Mesendoderm (in vitro differentiated cells): ENCODE measurements around the gene ZNF317.
A peak's percentile ranks its signal among the peaks of the same experiment; 100 is the strongest.

Experiments
- DNase-seq: peaks from one replicate; pipeline ENCODE4 v3.0.0; 2013
- H2AK5ac ChIP-seq: 2 replicates; pipeline ENCODE4 v1.6.1; 2013; ENCODE audit warnings: low read length, inconsistent platforms
- H2BK120ac ChIP-seq: 2 replicates; pipeline ENCODE4 v1.6.1; 2013; ENCODE audit warnings: low read depth, mild to moderate bottlenecking, low read length, moderate library complexity, mixed read lengths
- H2BK15ac ChIP-seq: replicated peaks from 2 replicates; pipeline ENCODE4 v1.6.1; 2013; ENCODE audit warnings: low read depth, mild to moderate bottlenecking, moderate library complexity
- H2BK5ac ChIP-seq: 2 replicates; pipeline ENCODE4 v1.6.1; 2013; ENCODE audit warnings: low read length, inconsistent platforms
- H3K18ac ChIP-seq: 2 replicates; pipeline ENCODE4 v1.6.1; 2013; ENCODE audit warnings: mild to moderate bottlenecking, low read length, mixed read lengths
- H3K23ac ChIP-seq: one replicate; pipeline ENCODE4 v1.6.1; 2013; ENCODE audit warnings: low read length
- H3K27ac ChIP-seq: 2 replicates; pipeline ENCODE4 v1.5.1; 2013; ENCODE audit warnings: low read depth, mild to moderate bottlenecking, inconsistent platforms, low read length, moderate library complexity
- H3K27me3 ChIP-seq: 2 replicates; pipeline ENCODE4 v1.6.1; 2013; ENCODE audit warnings: low read length, control low read depth, mild to moderate bottlenecking, inconsistent platforms; ENCODE audit not compliant: insufficient read depth, poor library complexity
- H3K36me3 ChIP-seq: 2 replicates; pipeline ENCODE4 v1.6.1; 2013; ENCODE audit warnings: low read length, inconsistent platforms; ENCODE audit not compliant: control insufficient read depth, insufficient read depth
- H3K4ac ChIP-seq: one replicate; pipeline ENCODE4 v1.6.1; 2013; ENCODE audit warnings: low read depth, mild to moderate bottlenecking, low read length, moderate library complexity
- H3K4me1 ChIP-seq: 2 replicates; pipeline ENCODE4 v1.6.1; 2013; ENCODE audit warnings: low read depth, low read length, inconsistent platforms; ENCODE audit not compliant: control insufficient read depth
- H3K4me2 ChIP-seq: 2 replicates; pipeline ENCODE4 v1.6.1; 2013; ENCODE audit warnings: low read length
- H3K4me3 ChIP-seq: 2 replicates; pipeline ENCODE4 v1.5.1; 2013; ENCODE audit warnings: mild to moderate bottlenecking, low read length
- H3K56ac ChIP-seq: one replicate; pipeline ENCODE4 v1.6.1; 2013; ENCODE audit warnings: low read length
- H3K79me1 ChIP-seq: 2 replicates; pipeline ENCODE4 v1.6.1; 2013; ENCODE audit warnings: low read length, inconsistent platforms
- H3K79me2 ChIP-seq: 2 replicates; pipeline ENCODE4 v1.6.1; 2013; ENCODE audit warnings: mild to moderate bottlenecking, low read length; ENCODE audit not compliant: control insufficient read depth, insufficient read depth
- H3K9ac ChIP-seq: 2 replicates; pipeline ENCODE4 v1.6.1; 2013; ENCODE audit warnings: low read length, inconsistent platforms
- H4K5ac ChIP-seq: one replicate; pipeline ENCODE4 v1.6.1; 2013; ENCODE audit warnings: low read length
- H4K8ac ChIP-seq: one replicate; pipeline ENCODE4 v1.6.1; 2013; ENCODE audit warnings: low read depth, mild to moderate bottlenecking, control low read depth, low read length, moderate library complexity
- WGBS: extraction: QIAGEN DNeasy Blood & Tissue Kit; methylation state at CpG from one replicate; pipeline ENCODE4 v1.1.7; 2013; ENCODE audit warnings: low lambda C conversion rate, missing lambda C conversion rate; ENCODE audit not compliant: insufficient coverage; ENCODE audit errors: extremely low coverage; 5-methylcytosine and 5-hydroxymethylcytosine counted together

Gene ZNF317

DNA sequence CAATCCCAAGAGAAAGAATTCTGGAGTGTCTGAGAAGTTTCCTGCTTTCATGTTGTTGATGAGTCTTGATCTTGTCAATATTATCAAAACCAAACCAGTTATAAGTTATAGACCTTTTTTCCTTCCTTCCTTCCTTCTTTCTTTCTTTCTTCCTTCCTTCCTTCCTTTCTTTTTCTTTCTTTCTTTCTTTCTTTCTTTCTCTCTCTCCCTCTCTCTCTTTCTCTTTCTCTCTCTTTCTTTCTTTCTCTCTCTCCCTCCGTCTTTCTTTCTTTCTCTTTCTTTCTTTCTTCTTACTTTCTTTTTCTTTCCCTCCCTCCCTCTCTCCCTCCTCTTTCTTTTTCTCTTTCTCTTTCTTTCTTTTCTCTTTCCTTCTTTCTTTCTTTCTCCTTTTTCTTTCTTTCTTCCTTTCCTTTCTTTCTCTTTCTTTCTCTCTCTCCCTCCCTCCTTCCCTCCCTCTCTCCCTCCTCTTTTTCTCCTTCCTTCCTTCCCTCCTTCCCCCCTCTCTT is 13.2 kb upstream of the ZNF317 start, which contains the start of gene OR7G3:
Gene OR7G3, minus strand, starts transcription at position 51 of the 506 bp plus-strand sequence. Its CDS starts 0 bp downstream, at position 51.
- no CpG with 5 or more reads among the region's 1 CpG for WGBS
- Histone ChIP-seq H3K36me3 (no peaks in the 10 kb centered on the region), H4K5ac (no peak within 1 kb of the TSS), H3K79me1 (no peaks in the 10 kb centered on the region), H3K79me2 (no peaks in the 10 kb centered on the region), H3K23ac (no peak within 1 kb of the TSS), H3K4me2 (no peak within 1 kb of the TSS), H3K9ac (no peak within 1 kb of the TSS), H3K4ac (no peak within 1 kb of the TSS), H3K4me3 (no peak within 1 kb of the TSS), H4K8ac (no peak within 1 kb of the TSS), H2BK5ac (no peak within 1 kb of the TSS), H2AK5ac (no peak within 1 kb of the TSS), H2BK15ac (no peak within 1 kb of the TSS), H3K4me1 (no peaks in the 10 kb centered on the region), H3K27me3 (no peaks in the 10 kb centered on the region), H3K27ac (peak within 1 kb of the TSS; percentile 17), H3K56ac (no peak within 1 kb of the TSS), H3K18ac (no peak within 1 kb of the TSS), H2BK120ac (no peak within 1 kb of the TSS)
- no peak for DNase-seq

- H3K79me2 ChIP-seq = no peaks in the 10 kb centered on the region
- no peak overlapping the region for H3K4me2 ChIP-seq
- no peaks in the 10 kb centered on the region for H3K4me1 ChIP-seq
- no peak overlapping the region for H3K56ac ChIP-seq
- no peaks in the 10 kb centered on the region for H3K27me3 ChIP-seq
- no peaks in the 10 kb centered on the region for H3K79me1 ChIP-seq
- H3K36me3 ChIP-seq = no peaks in the 10 kb centered on the region
- no peak overlapping the region for H3K18ac ChIP-seq
- H4K8ac ChIP-seq = no peak overlapping the region
- no CpG with 5 or more reads among the region's 3 CpGs for WGBS
- no peak overlapping the region for H4K5ac ChIP-seq
- no peak overlapping the region for H3K4me3 ChIP-seq
- no peak overlapping the region for H2BK120ac ChIP-seq
- no peak overlapping the region for H2AK5ac ChIP-seq
- H2BK5ac ChIP-seq = no peak overlapping the region
- H3K4ac ChIP-seq = no peak overlapping the region
- no peak overlapping the region for H3K27ac ChIP-seq
- no peak for DNase-seq
- H2BK15ac ChIP-seq = no peak overlapping the region
- no peak overlapping the region for H3K23ac ChIP-seq
- no peak overlapping the region for H3K9ac ChIP-seq
Observed at GRCh38 chr19:9128171-9128570, 12.0 kb upstream of the ZNF317 start.

DNA sequence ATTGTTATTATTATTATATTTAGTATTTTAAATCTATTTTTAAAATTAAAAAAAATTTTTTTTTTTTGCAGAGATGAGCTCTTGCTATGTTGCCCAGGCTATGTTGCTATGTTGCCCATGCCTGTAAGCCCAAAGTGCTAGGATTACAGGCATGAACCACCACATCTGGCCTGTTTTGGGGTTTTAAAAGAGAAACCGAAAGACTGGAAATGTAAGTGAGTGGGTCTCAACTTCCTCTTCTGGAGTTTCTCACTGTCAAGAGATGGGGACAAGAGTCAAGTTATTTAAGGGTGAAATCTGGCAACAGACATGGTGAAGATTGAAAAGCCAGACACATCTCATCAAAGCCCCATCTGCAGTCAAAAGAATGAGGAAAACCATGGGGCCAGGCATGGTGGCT is 9.2 kb upstream of the ZNF317 start:
- Histone ChIP-seq H3K4me3 (no peak overlapping the region), H2AK5ac (no peak overlapping the region), H3K23ac (no peak overlapping the region), H3K79me2 (no peaks in the 10 kb centered on the region), H3K27ac (no peak overlapping the region), H3K9ac (no peak overlapping the region), H3K56ac (no peak overlapping the region), H2BK5ac (no peak overlapping the region), H2BK120ac (no peak overlapping the region), H2BK15ac (no peak overlapping the region), H3K36me3 (no peaks in the 10 kb centered on the region), H3K18ac (no peak overlapping the region), H3K4me2 (no peak overlapping the region), H3K79me1 (no peaks in the 10 kb centered on the region), H3K27me3 (no peaks in the 10 kb centered on the region), H3K4ac (no peak overlapping the region), H4K8ac (no peak overlapping the region), H4K5ac (no peak overlapping the region), H3K4me1 (no peaks in the 10 kb centered on the region)
- no peak for DNase-seq
- WGBS = no CpG with 5 or more reads among the region's 1 CpG

DNA sequence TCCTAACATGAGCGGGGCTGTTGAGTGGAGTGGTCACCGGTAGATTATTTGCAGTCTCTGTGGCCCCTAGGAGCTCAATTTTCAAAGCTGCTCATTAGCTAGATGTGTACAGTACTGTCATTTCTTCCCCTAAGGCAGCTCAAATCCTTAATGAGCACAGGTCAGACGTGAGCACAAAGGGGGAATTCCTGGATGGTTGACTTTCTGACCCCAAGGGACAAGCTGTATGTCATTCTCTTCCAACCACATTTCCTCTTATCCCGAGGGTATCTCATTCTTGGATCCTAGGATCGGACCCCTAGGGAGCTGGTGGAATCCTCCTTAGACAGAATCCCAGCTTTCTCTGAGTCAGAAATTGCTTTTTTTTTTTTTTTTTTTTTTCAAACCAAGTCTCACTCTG is 7.8 kb upstream of the ZNF317 start:
- Histone ChIP-seq H3K79me2 (no peaks in the 10 kb centered on the region), H3K27ac (no peak overlapping the region), H3K36me3 (no peaks in the 10 kb centered on the region), H3K56ac (no peak overlapping the region), H3K18ac (no peak overlapping the region), H3K4me2 (no peak overlapping the region), H3K4me3 (no peak overlapping the region), H2BK5ac (no peak overlapping the region), H2BK15ac (no peak overlapping the region), H3K27me3 (no peaks in the 10 kb centered on the region), H3K9ac (no peak overlapping the region), H3K23ac (no peak overlapping the region), H3K4ac (no peak overlapping the region), H3K4me1 (no peaks in the 10 kb centered on the region), H4K8ac (no peak overlapping the region), H4K5ac (no peak overlapping the region), H2BK120ac (no peak overlapping the region), H3K79me1 (no peaks in the 10 kb centered on the region), H2AK5ac (no peak overlapping the region)
- WGBS = no CpG with 5 or more reads among the region's 5 CpGs
- DNase-seq = no peak

GRCh38 chr19:9139609-9140158 is 513 bp upstream of the ZNF317 start:
- Histone ChIP-seq H2BK120ac (no peak overlapping the region), H3K27ac (no peak overlapping the region), H3K4me3 (peak overlapping the region; percentile 85), H3K23ac (no peak overlapping the region), H2BK15ac (no peak overlapping the region), H2BK5ac (no peak overlapping the region), H3K18ac (no peak overlapping the region), H3K79me1 (no peaks in the 10 kb centered on the region), H4K8ac (no peak overlapping the region), H2AK5ac (no peak overlapping the region), H3K27me3 (no peaks in the 10 kb centered on the region), H3K4me1 (peaks cover 3% of the 10 kb centered on the region), H4K5ac (no peak overlapping the region), H3K4me2 (peak overlapping the region; percentile 99), H3K9ac (peak overlapping the region; percentile 87), H3K79me2 (peaks cover 31% of the 10 kb centered on the region), H3K56ac (peak overlapping the region; percentile 89), H3K36me3 (no peaks in the 10 kb centered on the region), H3K4ac (no peak overlapping the region)
- no peak for DNase-seq
- no CpG with 5 or more reads among the region's 8 CpGs for WGBS

DNA sequence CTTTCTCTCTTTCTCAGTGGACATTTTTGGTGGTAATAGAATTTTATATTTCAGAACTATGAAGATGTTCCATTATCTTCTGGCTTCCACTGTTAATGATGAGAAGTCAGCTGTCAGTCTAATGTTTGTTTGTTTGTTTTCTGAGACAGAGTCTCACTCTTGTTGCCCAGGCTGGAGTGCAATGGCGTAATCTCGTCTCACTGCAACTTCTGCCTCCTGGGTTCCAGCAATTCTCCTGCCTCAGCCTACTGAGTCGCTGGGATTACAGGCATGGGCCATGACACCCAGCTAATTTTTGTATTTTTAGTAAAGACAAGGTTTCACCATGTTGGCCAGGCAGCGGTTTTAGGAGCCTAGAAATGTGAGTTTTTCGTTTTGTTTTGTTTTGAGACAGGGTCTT is 4.7 kb downstream of the ZNF317 start:
- H3K27me3 ChIP-seq = no peaks in the 10 kb centered on the region
- no peak overlapping the region for H3K4ac ChIP-seq
- H3K4me2 ChIP-seq = no peak overlapping the region
- H3K4me3 ChIP-seq = no peak overlapping the region
- H3K36me3 ChIP-seq = peaks cover 3% of the 10 kb centered on the region
- no peak overlapping the region for H3K27ac ChIP-seq
- H2AK5ac ChIP-seq = no peak overlapping the region
- no peak overlapping the region for H3K23ac ChIP-seq
- H2BK15ac ChIP-seq = no peak overlapping the region
- no peak overlapping the region for H2BK120ac ChIP-seq
- no peak overlapping the region for H4K5ac ChIP-seq
- H2BK5ac ChIP-seq = no peak overlapping the region
- peaks cover 77% of the 10 kb centered on the region for H3K79me2 ChIP-seq
- H3K4me1 ChIP-seq = peaks cover under 1% of the 10 kb centered on the region
- WGBS = no CpG with 5 or more reads among the region's 5 CpGs
- H3K79me1 ChIP-seq = peaks cover 6% of the 10 kb centered on the region
- no peak overlapping the region for H4K8ac ChIP-seq
- H3K9ac ChIP-seq = no peak overlapping the region
- peak; percentile 23 for DNase-seq
- H3K18ac ChIP-seq = no peak overlapping the region
- no peak overlapping the region for H3K56ac ChIP-seq
